Measurements from ENCODE around the gene SSTR3.

GRCh38 chr22:37256075-37256726, 43.9 kb upstream of the SSTR3 start:
- TF ChIP-seq CTCF (conservative IDR thresholded peaks at IDR 0.05; ENCODE audit: low read length) (no peak), EZH2phosphoT487 (IDR thresholded peaks at IDR 0.05; ENCODE audit: borderline replicate concordance, low read depth, low read length) (no peak)

Measured in OCI-LY7 (cell line).